Upper lobe of right lung (tissue), 1 donor: ENCODE data around the gene UBE2J2. TPM values are rescaled to one million over a fixed set of nuclear protein-coding genes. Genes with fewer than 3 reads are reported as not detected.

Experiments
- ATAC-seq: fragments of 200-7000 bp; cut with Tn5 transposase; one replicate; pipeline ENCODE4 v1.9.1; 2020; ENCODE audit warnings: mild to moderate bottlenecking, moderate library complexity
- DNase-seq: peaks from one replicate; pipeline ENCODE4 v3.0.0-alpha.2; 2020
- H3K27ac ChIP-seq: fragments of 200-600 bp; one replicate; pipeline ENCODE4 v1.8.0; 2022
- H3K27me3 ChIP-seq: fragments of 200-600 bp; one replicate; pipeline ENCODE4 v1.8.0; 2022; ENCODE audit warnings: mild to moderate bottlenecking
- H3K36me3 ChIP-seq: fragments of 200-600 bp; one replicate; pipeline ENCODE4 v1.8.0; 2022
- H3K4me1 ChIP-seq: fragments of 200-600 bp; one replicate; pipeline ENCODE4 v1.8.0; 2022
- H3K4me3 ChIP-seq: fragments of 200-600 bp; one replicate; pipeline ENCODE4 v1.8.0; 2022; ENCODE audit warnings: mild to moderate bottlenecking
- H3K9me3 ChIP-seq: fragments of 200-600 bp; one replicate; pipeline ENCODE4 v1.8.0; 2022
- CTCF ChIP-seq: fragments of 200-600 bp; IDR thresholded peaks from one replicate; pipeline ENCODE4 v1.8.0; 2022; ENCODE audit warnings: antibody characterized with exemption
- intact Hi-C: fragments of 100-400 bp; cut with DNase I; formaldehyde crosslinking; loops from one replicate; pipeline ENCODE4 v1.11.0; 2022
- total RNA-seq: library from RNA; stranded (reverse); fragmentation: NEBNext Ultra II Directional; extraction: Animal tissue kit (Norgen Biotek cat#: 25700); gene quantifications from one replicate; pipeline ENCODE4 v1.2.1, GENCODE V29; 2021
- donor health status: DM: no; HTN: yes; CAD: no; lungs with severe emphysema.

The UBE2J2 gene
- total RNA-seq, 1 donor from 2014 or later, result 52.5 TPM

- ATAC-seq, result no peak
- intact Hi-C loops, result no loop called here
- Histone ChIP-seq H3K9me3 (no peaks in the 10 kb centered on the region), H3K36me3 (no peaks in the 10 kb centered on the region), H3K27me3 (peaks cover 23% of the 10 kb centered on the region), H3K4me1 (no peaks in the 10 kb centered on the region), H3K27ac (no peak overlapping the region), H3K4me3 (no peak overlapping the region)
- TF ChIP-seq CTCF, result no peak
- DNase-seq, result no peak
Observed at GRCh38 chr1:1240822-1241587, 32.6 kb downstream of the UBE2J2 start.

DNA sequence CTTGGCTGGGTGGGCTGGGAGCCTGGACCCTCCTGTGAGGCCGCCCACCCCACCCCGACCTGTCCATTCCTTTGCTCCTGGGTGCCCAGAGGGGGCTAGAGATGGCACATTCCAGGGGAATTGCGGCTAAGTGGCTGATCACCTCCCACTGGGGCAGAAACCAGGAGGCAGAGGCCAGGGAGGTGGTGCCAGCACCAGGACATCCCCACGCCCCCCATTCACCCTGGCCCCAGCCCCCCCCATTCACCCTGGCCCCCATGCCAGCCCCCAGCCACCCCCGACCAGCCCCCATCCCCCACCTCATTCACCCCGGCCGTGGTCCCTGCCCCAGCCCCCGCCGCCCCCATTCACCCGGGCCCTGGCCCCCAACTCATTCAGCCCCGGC lies 33.3 kb downstream of the UBE2J2 start:
- Histone ChIP-seq H3K36me3 (no peaks in the 10 kb centered on the region), H3K9me3 (no peaks in the 10 kb centered on the region), H3K4me3 (no peak overlapping the region), H3K27ac (no peak overlapping the region), H3K4me1 (no peaks in the 10 kb centered on the region), H3K27me3 (peaks cover 16% of the 10 kb centered on the region)
- intact Hi-C loops, result no loop called here
- DNase-seq (no peak), ATAC-seq (no peak)
- no peak for TF ChIP-seq CTCF

GRCh38 chr1:1239614-1240347 lies 33.9 kb downstream of the UBE2J2 start:
- DNase-seq (no peak), ATAC-seq (no peak)
- no peak overlapping the region for H3K4me3 ChIP-seq
- H3K4me1 ChIP-seq, result no peaks in the 10 kb centered on the region
- H3K27ac ChIP-seq, result no peak overlapping the region
- H3K9me3 ChIP-seq, result no peaks in the 10 kb centered on the region
- peaks cover 15% of the 10 kb centered on the region for H3K27me3 ChIP-seq
- no peaks in the 10 kb centered on the region for H3K36me3 ChIP-seq
- no peak for TF ChIP-seq CTCF
- intact Hi-C loops, result no loop called here

DNA sequence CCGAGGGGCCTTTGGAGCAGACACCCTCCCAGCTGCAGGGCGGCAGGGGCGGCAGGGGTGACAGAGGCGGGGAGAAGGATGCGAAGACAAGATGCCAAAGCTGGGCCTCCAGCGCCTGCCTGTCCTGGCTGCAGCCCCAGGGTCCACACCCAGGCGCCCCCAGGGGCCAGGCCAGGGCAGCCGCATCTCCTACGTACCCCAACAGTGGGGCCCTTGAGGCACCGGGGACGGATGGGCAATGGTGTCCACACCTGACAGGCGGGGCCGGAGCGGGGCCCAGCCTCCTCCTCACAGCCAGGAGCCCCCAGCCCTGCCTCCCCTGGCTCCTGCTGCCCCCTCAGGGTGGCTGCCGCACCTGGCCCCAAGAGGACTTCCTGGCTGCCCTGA lies 34.4 kb downstream of the UBE2J2 start:
- ATAC-seq, result no peak
- no peak for DNase-seq
- H3K4me3 ChIP-seq, result no peak overlapping the region
- no peaks in the 10 kb centered on the region for H3K9me3 ChIP-seq
- no peak overlapping the region for H3K27ac ChIP-seq
- peaks cover 15% of the 10 kb centered on the region for H3K27me3 ChIP-seq
- no peak for TF ChIP-seq CTCF
- no peaks in the 10 kb centered on the region for H3K36me3 ChIP-seq
- H3K4me1 ChIP-seq, result no peaks in the 10 kb centered on the region
- intact Hi-C loops, result no loop called here

DNA sequence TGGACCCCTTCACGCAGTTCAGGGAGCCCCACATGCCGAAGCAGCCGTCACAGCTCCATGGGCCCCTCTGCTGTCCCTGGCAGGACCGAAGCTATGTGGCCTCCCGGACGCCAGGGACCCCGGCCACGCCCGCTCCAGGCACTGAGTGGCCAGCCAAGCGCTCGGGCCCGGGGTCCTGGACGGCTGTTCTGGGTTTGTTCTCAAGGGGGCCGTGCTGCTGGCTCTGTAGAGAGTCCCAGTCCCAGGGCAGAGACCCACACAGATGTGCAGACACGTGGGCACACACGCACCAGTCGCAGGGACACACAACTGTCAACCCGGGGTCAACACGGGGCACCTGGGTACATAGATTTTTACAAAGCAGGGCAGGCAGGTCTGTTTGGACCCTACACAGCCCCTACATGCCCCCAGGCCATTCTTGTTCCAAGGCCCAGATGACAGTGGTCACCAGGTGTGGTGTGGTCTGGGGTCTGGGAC lies 34.9 kb downstream of the UBE2J2 start:
- Histone ChIP-seq H3K4me1 (no peaks in the 10 kb centered on the region), H3K36me3 (no peaks in the 10 kb centered on the region), H3K27ac (no peak overlapping the region), H3K4me3 (no peak overlapping the region), H3K27me3 (peaks cover 15% of the 10 kb centered on the region), H3K9me3 (no peaks in the 10 kb centered on the region)
- TF ChIP-seq CTCF, result no peak
- ATAC-seq (no peak), DNase-seq (no peak)
- intact Hi-C loops, result no loop called here
